HepG2 (cell line): Measurements from ENCODE around the gene RHOT2. TPM values are rescaled to one million over a fixed set of nuclear protein-coding genes. Genes with fewer than 3 reads are reported as not detected.

ENCODE experiments used
- AHDC1 ChIP-seq: sonication (generic); formaldehyde crosslinking; IDR thresholded peaks from 2 replicates; pipeline ENCODE4 v1.5.1; 2020; ENCODE audit warnings: mild to moderate bottlenecking, missing genetic modification reagents, borderline replicate concordance
- KDM5A ChIP-seq: fragments of 200-600 bp; sonication (generic); IDR thresholded peaks from 2 replicates; pipeline ENCODE4 v1.7.0; 2018; ENCODE audit warnings: antibody characterized with exemption, mild to moderate bottlenecking, low read length, borderline replicate concordance
- KLF11 ChIP-seq: IDR thresholded peaks from 2 replicates; pipeline ENCODE4 v1.6.1; 2016; ENCODE audit warnings: missing compliant biosample characterization
- RBFOX2 ChIP-seq: fragments of 200-400 bp; formaldehyde crosslinking; IDR thresholded peaks from 2 replicates; pipeline ENCODE4 v1.6.1; 2017; ENCODE audit warnings: low read depth, mild to moderate bottlenecking, low read length
- ZNF547 ChIP-seq: sonication (generic); formaldehyde crosslinking; IDR thresholded peaks from 2 replicates; pipeline ENCODE4 v1.5.1; 2020; ENCODE audit warnings: mild to moderate bottlenecking, missing genetic modification reagents
- ZNF598 ChIP-seq: sonication (generic); formaldehyde crosslinking; IDR thresholded peaks from 2 replicates; pipeline ENCODE4 v1.5.1; 2020; ENCODE audit warnings: mild to moderate bottlenecking, missing genetic modification reagents, borderline replicate concordance
- ZNF713 ChIP-seq: sonication (generic); formaldehyde crosslinking; IDR thresholded peaks from 2 replicates; pipeline ENCODE4 v1.4.0; 2020; ENCODE audit warnings: mild to moderate bottlenecking, missing genetic modification reagents
- polyA plus RNA-seq, 8 experiments: library from polyadenylated mRNA; depleted of rRNA in 3 of 8; stranded (reverse) in 7 of 8; unstranded in 1 of 8; fragments of >200 nt; fragmentation: Illumina TruSeq in 4 of 8; extraction: Trizol in 4 of 8; gene quantifications; 2 replicates each; pipeline versions ENCODE4 v1.2.1 to v1.2.3, GENCODE V29; 2011 to 2016; ENCODE audit warnings: low read depth in 4 of 8, missing spikeins in 1 of 8, mixed read lengths in 1 of 8; ENCODE audit not compliant: insufficient read depth in 1 of 8
- total RNA-seq, 5 experiments: library from RNA; depleted of rRNA; stranded (reverse); fragments of >200 nt; fragmentation: Illumina TruSeq; extraction: Trizol; gene quantifications; 2 replicates each; pipeline ENCODE4 v1.2.3, GENCODE V29; 2016; ENCODE audit warnings: low read depth in 1 of 5
- TF ChIP-seq, protein P1 (sequence below): sonication (generic); formaldehyde crosslinking; IDR thresholded peaks from 2 replicates; pipeline ENCODE4 v1.8.0; 2022; ENCODE audit warnings: mild to moderate bottlenecking, missing genetic modification reagents, moderate library complexity

Gene RHOT2
- total and polyA plus RNA-seq, 2 of the 13 experiments (the other 11 are each of a cell fraction or from before 2014, with no cell fraction given), result 63.6 to 76.9 TPM

GRCh38 chr16:638034-638543 lies 29.8 kb upstream of the RHOT2 start (continued):
- 0 out of 2 replicates have a peak, but pooled peaks have one; percentile 43 for TF ChIP-seq ZNF547 (CRISPR knock-in tag)
- no peak for TF ChIP-seq ZNF713 (CRISPR knock-in tag)
- TF ChIP-seq KDM5A, result no peak
- TF ChIP-seq RBFOX2, result 0 out of 2 replicates have a peak, but pooled peaks have one; percentile 7
- TF ChIP-seq, protein P1, sequence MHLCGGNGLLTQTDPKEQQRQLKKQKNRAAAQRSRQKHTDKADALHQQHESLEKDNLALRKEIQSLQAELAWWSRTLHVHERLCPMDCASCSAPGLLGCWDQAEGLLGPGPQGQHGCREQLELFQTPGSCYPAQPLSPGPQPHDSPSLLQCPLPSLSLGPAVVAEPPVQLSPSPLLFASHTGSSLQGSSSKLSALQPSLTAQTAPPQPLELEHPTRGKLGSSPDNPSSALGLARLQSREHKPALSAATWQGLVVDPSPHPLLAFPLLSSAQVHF (CRISPR knock-in tag), result no peak
- 0 out of 2 replicates have a peak, but pooled peaks have one; percentile 22 for TF ChIP-seq AHDC1 (CRISPR knock-in tag)
- no peak for TF ChIP-seq KLF11 (CRISPR knock-in tag)
- TF ChIP-seq ZNF598 (CRISPR knock-in tag), result 0 out of 2 replicates have a peak, but pooled peaks have one; percentile 6
